Ishikawa (cell line): ENCODE measurements around the gene ETV3.

Source experiments
- MAX ChIP-seq: IDR thresholded peaks from 2 replicates; pipeline ENCODE4 v1.6.1; 2012
- RAD21 ChIP-seq: IDR thresholded peaks from 2 replicates; pipeline ENCODE4 v1.6.1; 2012; ENCODE audit warnings: low read depth

The ETV3 gene

GRCh38 chr1:157073944-157074685, 64.1 kb downstream of the ETV3 start:
- TF ChIP-seq MAX (no peak), RAD21 (peak; percentile 70)
